Nucleus accumbens (tissue), 56 donors: ENCODE data around the gene KCNB1.
A peak's percentile ranks its signal among the peaks of the same experiment; 100 is the strongest.

ENCODE experiments used
- DNase-seq, 56 donors: peaks; one replicate each; lab custom pipeline; 2025; lab: John Stamatoyannopoulos, UW

KCNB1 gene

DNA sequence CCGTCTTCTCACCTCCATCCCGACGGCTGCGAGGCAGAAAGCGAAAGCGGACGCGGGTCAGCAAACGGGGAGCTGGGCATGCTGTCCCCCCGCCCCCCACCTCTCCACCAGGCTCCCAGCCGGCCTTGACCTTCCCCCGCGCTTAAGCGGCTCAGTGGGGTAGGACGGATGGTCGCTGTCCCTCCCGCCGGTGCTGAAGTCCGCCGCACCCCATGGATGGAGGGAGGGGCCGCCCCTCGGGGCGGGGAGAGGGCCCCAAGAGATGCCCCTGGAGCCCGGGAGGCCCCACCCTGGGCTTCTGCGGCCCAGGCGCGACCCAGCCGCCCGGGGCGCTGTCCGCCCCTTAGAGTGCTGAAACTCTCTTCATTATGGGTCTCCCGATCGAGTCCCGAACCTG lies at the start of gene KCNB1:
TSS of gene KCNB1 (minus strand) at position 48 of the 397 bp plus-strand sequence. CDS start 188 bp downstream, outside the sequence.
- DNase-seq: peak in 19 of 56 donors; percentile 2 to 63 (median 16)

DNA sequence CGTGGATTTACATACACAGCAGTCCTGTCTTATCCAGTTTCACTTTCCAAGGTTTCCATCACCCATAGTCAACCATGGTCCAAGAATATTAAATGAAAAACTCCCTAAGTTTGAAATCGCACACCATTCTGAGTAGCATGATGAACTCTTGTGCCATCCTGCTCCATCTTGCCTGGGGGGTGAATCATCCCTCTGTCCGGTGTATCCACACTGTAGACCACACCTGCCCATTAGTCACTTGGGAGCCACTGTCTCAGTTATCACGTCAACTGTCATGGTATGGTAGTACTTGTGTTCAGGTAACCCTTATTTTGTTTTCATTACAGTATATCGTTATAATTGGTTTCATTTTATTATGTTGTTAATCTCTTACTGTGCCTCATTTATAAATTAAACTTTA lies 47.0 kb upstream of the KCNB1 start:
- no peak for DNase-seq

DNA sequence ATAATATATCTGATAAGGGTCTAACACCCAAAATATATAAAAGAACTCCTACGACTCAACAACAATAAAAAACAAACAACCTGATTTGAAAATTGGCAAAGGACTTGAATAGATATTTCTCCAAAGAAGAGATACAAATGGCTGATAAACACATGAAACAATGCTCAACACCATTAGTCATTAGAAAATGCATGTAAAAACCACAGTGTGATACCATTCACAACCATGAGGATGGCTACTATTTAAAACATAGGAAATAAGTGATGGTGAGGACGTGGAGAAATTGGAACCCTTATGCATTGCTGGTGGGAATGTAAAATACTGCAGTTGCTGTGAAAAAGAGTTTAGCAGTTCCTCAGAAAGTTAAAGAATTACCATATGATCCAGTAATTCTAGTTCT lies 44.1 kb upstream of the KCNB1 start:
- no peak for DNase-seq

DNA sequence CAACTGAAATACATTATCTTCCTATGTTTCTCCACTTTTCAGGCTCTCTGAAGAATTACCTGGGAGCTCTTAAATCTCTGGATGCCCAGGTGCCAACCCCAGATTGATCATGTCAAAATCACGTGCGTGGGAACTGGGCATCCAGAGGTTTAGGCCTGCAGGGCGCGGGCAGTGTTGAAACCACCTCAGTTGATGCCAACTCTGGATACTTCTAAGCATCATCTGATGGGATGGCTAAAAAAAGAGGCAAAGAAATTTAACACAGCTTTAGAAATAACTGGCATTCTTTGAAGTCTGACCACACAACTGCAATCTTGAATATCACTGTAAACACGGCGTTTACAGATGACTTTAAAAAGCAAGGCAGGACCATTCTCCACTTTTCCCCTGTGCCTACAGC lies 43.6 kb upstream of the KCNB1 start:
- no peak for DNase-seq

DNA sequence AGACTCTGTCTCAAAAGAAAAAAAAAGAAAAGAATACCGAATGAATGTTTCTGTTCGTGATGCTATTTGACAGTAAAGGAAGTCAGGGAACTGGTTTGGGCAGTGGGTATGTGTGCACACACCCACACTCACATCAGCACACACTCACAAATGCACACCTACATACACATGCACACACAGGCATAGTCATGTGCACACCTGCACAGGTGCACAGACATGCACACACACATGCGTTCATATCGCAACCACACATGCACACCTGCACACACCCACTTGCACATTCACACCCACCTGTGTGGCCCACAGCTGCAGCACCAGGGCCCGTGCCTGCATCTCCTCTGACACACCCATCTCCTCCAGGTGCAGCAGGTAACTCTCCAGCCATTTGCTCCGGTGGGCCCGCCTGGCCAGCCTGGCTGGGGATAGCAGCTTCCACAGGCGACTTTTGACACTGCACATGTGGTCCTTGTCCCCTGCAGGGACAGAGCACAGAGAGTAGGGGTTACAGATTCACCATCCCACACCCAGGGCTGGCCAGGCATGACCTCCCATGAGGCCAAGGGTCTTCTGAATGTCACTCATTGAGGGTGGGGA lies 41.4 kb upstream of the KCNB1 start:
- DNase-seq: no peak

DNA sequence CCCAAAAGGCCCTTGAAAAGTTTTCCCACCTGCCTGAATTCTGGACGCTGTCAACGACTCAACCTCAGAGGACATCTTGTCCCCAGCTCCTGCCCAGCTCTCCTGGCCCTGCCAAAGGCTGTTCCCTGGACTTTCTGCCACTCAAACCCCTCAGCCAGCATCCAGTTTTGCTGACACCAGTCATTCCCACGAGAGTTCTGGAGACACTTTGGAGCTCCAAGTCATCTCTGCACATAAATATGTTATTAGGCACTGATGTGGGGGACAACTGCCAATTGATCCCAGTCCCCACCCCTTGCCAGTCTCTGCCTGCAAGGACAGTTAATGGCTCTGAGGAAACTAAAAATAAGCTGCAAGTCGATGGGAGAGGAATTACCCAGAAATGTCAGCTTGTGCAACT lies 38.9 kb upstream of the KCNB1 start:
- no peak for DNase-seq

DNA sequence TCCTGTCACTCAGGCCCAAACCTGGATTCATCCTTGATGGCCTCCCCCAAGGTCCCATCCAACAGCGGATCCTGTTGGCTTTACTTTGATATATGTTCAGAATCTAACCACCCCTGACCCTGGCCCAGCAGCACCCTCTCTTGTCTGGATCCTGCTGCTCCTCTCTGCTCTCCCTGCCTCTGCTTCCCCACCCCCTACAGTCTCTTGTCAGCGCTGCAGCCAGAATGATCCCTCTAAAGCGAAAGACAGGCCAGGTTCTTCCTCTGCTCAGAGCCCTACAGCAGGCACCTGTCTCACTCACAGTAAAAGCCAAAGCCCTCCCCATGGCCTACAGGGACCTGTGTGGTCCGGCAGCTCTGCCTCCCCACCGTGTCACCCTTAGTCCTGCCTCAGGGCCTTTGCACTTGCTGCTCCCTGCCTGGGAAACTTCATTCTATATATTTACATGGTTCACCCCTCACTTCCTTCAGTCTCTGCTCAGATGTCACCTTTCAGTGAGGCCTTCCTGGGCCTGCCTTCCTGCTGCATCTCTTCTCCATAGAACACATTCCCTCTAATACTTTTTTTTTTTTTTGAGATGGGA lies 37.4 kb upstream of the KCNB1 start:
- no peak for DNase-seq

DNA sequence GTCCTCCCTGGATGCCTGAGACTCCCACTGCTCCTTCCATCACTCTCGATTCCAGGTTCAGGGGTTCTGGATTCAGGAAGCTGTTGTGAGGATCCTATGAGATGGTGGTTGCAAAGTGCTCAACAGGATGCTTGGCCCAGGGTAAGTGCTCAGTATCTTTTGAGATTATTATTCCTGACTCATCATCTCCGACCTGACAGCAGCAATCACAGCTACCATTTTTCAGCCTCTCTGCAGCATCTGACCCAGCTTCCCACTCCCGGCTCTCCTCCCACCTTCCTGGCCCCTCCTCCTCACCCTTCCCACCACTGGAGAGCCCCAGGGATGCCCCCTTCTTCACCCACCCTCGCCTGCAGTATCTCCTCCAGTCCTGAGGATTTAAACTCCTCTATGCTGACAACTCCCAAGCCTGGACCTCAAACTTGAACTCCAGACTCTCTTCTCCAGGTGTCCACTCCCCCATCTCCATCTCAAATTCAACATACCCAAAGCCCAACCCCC lies 36.8 kb upstream of the KCNB1 start:
- DNase-seq: no peak

DNA sequence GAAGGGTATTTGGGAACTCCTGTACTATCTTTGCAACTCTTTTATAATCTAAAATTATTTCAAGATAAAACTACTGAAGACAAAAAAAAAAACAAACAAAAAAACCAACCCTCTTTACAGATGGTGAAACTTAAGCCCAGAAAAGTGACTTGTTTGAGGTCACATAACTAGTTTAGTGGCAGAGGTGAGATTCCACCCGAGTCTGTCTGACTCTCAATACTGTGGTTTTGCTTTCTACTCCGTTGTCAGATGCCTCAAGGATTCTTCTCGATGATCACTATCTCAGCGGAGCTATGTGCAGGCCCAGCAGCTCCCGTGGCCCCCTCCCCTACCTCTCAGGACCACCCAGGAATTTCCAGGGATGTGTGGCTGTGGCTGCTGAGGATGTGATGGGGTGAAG lies 36.1 kb upstream of the KCNB1 start:
- no peak for DNase-seq

DNA sequence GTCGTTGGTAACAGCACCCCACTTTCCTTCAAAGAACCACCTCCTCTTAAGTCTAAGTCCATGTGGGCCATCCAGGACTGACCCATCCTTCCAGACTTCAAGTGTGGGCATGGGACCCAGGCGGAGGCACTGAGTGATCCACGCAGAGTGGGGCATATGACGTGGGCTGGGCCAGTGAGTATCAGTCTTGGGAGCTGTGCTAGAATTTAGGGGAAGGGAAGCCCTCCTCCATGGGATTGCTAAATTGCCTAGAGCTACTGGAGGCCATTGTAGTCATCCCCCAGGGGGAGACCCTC lies 35.3 kb upstream of the KCNB1 start:
- DNase-seq: no peak

DNA sequence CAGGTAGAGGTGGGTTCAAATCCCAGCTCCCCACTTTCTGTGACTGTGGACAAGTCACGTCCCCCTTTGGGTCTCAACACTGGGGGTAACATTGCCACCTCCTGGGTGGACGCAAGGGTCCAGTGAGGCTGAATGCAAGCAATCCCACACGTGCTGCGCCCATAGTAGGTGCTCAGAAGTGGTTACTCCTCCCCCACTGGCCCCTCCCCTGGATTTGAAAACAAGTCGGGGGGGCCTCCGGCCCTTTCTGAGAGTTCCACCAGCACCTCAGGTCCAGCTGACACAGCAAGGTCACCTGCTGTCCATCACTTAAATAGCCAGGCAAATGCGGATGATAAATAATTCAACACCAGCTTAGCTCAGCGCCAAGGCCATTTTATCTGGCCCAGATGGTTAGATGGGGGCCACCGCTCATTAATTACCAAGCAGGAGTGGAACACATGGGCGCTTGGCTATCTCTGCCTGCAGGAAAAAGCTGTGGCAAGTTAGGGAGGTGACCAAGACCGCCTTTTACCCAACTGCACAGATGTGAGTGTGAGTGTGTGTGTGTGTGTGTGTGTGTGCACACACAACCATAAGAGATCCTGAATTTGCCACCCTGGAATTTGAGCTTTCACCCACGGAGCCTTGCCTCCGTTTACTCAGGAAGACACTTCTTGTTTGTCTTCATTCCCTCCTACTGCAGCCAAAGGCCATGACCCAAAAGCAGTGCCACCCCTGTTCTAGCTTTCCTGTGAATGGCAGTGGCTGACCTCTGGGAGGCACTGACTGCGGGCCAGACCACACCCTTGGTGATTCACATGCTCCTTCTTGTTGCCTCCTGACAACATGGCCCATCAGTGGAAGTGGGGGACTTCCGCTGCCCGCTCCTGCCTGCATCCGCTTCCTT lies 34.7 kb upstream of the KCNB1 start:
- no peak for DNase-seq

DNA sequence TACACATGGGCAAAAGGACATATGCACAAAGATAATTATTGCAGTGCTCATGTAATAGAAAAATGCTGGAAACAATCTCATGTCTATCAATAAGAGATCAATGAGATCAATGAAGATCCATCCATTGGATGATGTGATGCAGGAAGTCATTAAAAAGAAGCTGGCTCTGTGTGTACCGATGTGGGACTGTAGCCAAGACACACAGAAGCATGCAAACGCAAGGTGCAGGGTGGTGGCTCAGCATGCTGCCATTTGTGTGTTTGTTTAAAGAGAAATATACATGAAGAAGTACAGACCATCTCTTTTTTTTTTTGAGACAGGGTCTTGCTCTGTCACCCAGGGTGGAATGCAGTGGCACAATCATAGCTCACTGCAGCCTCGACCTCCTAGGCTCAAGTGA lies 33.1 kb upstream of the KCNB1 start:
- no peak for DNase-seq

DNA sequence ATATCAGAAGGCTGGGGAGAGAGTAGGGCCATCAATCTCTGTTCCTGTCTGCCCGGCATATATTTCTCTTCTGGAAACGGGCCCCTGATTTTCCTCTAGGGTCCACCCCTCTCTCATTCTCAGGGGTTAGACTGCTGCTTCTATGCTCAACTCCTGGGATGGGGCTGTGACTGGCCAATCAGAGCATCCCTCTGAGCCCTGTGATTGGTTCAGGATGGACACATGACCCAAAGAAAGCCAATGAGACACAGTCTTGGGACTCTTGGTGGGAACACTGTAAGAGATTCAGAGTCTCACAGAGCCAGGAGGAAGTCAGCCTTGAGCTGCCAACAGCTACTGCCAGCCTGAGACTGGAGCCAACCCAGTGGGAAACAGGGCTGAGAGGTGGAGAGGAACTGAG lies 31.0 kb upstream of the KCNB1 start:
- DNase-seq: no peak

DNA sequence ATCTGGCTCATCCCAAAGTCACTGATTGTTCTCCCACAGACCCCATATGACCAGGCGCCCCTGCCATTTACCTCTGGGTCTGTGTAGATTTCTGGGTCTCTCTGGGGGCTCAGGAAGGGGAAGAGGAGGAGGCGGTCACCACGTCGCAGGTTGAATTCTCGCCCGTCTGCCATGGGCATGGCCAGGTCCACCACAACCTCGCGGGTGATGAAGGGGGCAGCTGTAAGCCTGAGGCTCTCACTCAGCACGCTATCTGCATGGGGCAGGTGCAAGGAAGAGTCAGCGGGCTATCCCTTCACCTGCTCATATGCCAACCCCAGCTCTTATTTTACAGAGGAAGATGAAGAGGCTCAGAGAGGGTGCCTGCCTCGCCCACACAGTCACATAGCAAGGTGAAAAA lies 30.5 kb upstream of the KCNB1 start:
- no peak for DNase-seq

DNA sequence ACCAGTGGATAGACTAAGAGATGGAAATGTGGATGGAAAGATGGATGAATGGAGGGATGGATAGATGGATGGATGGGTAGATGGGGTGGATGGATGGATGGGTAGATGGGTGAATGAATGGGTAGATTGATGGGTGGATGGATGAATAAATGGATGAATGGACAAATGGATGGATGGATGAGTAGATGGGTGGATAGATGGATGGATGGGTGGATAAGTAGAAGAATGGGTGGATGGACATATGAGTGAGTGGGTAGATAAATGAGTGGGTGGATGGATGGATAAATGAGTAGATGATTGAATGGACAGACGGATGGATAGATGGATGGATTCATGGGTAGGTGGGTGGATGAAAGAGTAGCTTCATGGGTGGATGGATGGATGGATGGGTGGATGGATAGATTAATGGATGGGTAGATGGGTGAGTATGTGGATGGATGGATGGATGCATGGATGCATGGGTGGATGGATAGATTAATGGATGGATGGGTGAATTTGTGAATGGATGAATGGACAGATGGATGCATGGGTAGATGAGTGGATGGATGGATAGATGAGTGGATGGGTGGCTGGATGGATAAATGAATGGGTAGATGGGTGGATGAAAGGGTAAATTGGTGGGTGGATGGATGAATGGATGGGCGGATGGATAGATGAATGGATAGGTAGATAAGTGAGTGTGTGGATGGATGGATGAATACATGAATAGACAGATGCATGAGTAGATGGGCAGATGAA lies 29.5 kb upstream of the KCNB1 start:
- DNase-seq: no peak

DNA sequence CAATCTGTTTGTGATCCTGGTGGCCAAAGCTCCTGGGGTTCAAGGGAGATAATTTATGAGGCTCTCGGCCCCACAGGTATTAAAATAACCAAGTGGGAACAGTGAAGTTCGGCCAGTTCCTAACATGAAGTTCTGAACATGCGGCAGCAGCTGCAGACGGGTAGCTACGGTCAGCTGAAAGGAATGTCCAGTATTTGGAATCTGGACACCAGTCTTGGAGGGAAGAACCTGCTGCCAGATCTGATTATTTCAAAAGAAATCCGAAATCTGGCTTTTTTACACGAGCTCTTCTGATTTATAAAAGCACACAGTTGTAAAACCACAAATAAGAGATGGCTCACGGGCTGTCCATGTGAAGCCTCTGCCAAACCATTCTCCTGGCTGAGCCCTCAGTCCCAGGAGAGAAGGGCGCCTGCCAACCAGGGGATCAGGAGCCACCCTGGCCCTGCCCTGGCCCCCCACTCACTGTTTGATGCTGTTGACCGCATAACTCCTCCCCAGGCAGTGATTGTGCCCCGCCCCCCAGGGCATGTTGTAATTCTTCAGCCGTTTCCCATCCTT lies 28.2 kb upstream of the KCNB1 start:
- no peak for DNase-seq

DNA sequence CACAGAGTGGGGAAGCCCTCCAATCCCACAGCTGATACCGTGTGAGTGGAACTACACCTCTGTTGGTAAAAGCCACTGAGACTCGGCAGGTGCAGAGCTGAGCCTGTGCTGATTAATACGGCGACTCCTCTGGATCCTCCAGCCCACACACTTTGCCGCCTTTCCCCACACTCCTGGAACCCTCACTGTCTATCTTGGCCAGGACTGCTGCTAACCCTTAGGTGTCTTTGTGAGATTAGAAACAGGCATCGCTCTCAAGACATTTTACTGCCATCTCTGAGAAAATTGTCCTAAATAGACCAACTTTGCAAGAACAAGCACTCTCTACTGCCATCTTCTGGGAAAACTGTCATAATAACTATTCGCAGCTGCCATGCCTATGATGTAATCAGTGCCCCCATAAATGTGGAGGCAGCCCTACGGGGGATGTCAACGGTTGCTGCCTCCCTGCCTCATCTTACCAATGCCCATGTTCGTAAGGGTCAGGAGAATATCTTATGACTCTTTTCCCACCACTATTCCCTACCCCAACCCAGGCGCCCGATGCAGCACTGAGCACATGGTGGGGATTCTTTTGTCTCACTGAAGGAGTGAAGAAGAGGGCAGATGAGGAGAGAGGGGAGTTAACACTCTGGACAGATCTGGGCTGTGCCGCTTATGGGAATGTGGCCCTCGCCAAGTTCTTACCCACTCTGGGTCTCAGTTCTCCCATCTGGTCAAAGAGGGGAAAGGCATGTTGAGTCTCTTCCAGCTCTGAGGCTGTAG lies 26.1 kb upstream of the KCNB1 start:
- DNase-seq: peak in 20 of 56 donors; percentile 6 to 63 (median 29)

DNA sequence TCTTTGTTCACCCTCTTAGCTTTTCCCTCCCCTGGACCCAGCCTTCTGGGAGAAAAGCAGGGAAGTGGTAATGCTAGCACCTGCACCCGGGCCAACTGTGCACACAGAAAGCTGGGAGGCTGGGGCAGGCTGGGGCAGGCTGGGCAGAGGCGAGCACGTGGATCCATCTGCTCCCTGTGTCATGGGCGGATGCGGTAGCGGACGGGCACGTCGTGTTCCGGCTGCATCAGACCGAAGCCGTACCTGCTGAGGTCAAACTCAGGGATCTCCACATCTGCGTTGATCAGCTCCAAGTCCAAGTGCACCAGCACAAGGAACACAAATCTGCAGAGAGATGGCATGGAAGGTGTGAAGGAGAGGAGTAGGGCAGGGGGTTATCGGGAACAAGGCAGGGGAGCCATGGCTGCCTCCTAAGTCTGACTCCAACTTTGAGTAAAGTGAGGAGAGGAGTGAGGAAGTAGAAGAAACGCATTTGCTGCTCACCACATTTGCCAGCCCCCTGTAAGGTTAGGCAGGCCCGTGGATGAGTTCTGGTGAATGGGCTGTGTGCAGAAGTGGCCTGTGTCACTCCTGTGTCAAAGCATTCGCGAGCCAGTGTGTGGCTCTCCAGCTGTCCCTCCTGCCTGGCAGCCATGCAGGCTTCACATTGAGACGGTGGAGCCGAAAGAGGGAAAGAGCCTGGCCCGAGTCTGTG lies 25.4 kb upstream of the KCNB1 start:
- no peak for DNase-seq

DNA sequence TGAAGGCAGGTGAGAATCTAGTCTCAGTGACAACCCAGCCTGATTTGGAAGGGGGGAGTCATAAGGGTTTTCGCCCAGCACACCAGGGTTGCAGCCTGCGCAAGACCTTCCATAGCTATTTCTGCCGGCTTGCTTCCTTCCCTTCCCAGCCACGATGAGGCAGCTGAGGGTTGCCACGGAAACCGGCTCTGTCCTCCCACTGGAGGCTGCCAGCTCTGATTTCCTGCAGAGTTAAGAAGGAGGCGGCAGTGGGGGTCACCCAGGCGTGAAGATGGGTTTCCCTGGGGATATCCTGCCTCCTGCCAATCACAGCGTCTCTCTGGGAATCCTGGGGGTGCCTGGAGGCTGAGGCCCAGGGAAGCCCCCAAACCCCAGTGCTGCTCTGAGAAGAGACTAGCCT lies 23.1 kb upstream of the KCNB1 start:
- peak in 45 of 56 donors; percentile 8 to 87 (median 58) for DNase-seq
